ENCODE measurements around the gene CMC2.

DNA sequence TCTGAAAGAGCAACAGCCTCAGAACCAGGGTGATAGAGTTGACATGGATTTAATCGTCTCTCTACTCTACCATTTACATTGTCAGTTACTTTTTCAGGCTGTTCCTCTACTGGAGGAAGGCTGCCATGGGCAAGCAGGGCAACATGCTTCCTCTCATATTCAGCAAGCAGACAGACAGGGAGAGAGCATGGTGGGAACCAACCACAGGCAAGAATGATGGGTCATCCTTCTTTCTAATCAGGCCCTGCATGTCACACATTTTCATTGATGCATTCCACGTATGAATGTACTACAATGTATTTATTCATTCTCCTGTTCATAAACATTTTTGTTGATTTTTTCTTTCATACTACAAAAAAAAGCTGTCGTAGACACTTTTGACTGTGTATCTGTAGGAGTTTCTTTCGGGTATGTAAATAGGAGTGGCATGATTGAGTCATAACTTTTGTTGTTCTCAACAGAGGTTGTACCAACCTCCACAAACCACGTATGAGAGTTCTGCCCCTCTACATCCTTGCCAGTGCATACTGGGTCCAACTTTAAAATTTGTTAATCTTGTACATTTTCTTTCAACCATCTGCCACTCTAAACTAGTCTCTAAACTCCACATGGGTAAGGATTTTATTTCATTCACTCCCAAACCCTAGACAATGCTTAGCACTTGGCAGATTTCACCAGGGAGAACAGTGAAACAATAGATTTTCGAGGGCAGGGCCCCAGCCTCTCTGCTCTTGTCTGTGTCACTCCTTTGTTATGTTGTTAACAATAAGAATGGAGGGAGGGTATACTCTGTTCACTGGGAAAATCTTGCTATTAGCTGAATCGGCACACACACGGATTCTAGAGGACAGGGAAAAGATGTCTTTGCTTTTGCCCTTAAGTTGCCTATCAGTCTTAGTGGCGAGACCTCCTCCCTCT is 58.7 kb downstream of the CMC2 start:
- TF ChIP-seq, protein P1, sequence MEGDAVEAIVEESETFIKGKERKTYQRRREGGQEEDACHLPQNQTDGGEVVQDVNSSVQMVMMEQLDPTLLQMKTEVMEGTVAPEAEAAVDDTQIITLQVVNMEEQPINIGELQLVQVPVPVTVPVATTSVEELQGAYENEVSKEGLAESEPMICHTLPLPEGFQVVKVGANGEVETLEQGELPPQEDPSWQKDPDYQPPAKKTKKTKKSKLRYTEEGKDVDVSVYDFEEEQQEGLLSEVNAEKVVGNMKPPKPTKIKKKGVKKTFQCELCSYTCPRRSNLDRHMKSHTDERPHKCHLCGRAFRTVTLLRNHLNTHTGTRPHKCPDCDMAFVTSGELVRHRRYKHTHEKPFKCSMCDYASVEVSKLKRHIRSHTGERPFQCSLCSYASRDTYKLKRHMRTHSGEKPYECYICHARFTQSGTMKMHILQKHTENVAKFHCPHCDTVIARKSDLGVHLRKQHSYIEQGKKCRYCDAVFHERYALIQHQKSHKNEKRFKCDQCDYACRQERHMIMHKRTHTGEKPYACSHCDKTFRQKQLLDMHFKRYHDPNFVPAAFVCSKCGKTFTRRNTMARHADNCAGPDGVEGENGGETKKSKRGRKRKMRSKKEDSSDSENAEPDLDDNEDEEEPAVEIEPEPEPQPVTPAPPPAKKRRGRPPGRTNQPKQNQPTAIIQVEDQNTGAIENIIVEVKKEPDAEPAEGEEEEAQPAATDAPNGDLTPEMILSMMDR (IDR thresholded peaks at IDR 0.05) = no peak
- TF ChIP-seq POLR2AphosphoS5 (IDR thresholded peaks at IDR 0.05) (no peak), POLR2A (IDR thresholded peaks at IDR 0.05) (no peak), EP300 (IDR thresholded peaks at IDR 0.05) (no peak)

Measured in suprapubic skin (tissue), 4 donors.